ENCODE results near the gene SYNPO. TPM values are rescaled to one million over a fixed set of nuclear protein-coding genes. Genes with fewer than 3 reads are reported as not detected.

SYNPO gene
- polyA plus RNA-seq, 1 of the 3 experiments (the other 2 are of a cell fraction), result 5.1 TPM

GRCh38 chr5:150621301-150621700, 19.2 kb upstream of the SYNPO start:
- Histone ChIP-seq H3K27ac (ENCODE audit: low read depth in 2 of 2, low read length in 1 of 2) (peak overlapping the region in 1 of 2 experiments; percentile 36; a peak in 1 of 4 replicates), H3K4me1 (ENCODE audit: control insufficient read depth in 1 of 2, insufficient read depth in 2 of 2, low read depth in 1 of 2, low read length in 1 of 2) (peaks cover 9 to 73% of the 10 kb centered on the region in 2 experiments; a peak in 3 of 4 replicates), H3K9ac (no peak overlapping the region), H3K36me3 (replicated peaks in 1 of 2; ENCODE audit: control insufficient read depth in 1 of 2, insufficient read depth in 2 of 2, low read length in 1 of 2) (peaks cover 0 to 13% of the 10 kb centered on the region in 2 experiments), H3K4me3 (ENCODE audit: low read depth in 2 of 2, low read length in 1 of 2) (no peak overlapping the region), H3K27me3 (ENCODE audit: insufficient read depth) (no peaks in the 10 kb centered on the region), H3K9me2 (no peaks in the 10 kb centered on the region), H3K4me2 (no peak overlapping the region), H4K20me1 (ENCODE audit: insufficient read depth) (no peaks in the 10 kb centered on the region), H3K79me2 (ENCODE audit: insufficient read depth) (no peaks in the 10 kb centered on the region), H3K9me3 (no peaks in the 10 kb centered on the region), H2AFZ (ENCODE audit: low read depth) (no peak overlapping the region), H3F3A (replicated peaks; ENCODE audit: insufficient read depth) (no peaks in the 10 kb centered on the region)
- DNase-seq, result no peak
- WGBS (ENCODE audit: low lambda C conversion rate), result 92% methylated on average over 5 of the region's 5 CpGs
- ChIA-PET POLR2A (interaction anchor here (1.3 kb wide), 1 partner anchor 41 kb away, joined by 3 read pairs; no protein-coding TSS in a partner anchor), CTCF (interaction anchor here (0.7 to 4.4 kb wide), 3 partner anchors 32 to 225 kb away, joined by 3 to 14 read pairs (median 3); partner anchors contain the start of gene IRGM)
- TF ChIP-seq RCOR1 (IDR thresholded peaks at IDR 0.05; ENCODE audit: low read length) (no peak), EZH2phosphoT487 (IDR thresholded peaks at IDR 0.05; ENCODE audit: borderline replicate concordance, low read depth) (no peak), RAD21 (IDR thresholded peaks at IDR 0.05; ENCODE audit: low read length) (no peak), FOXJ3 (CRISPR knock-in tag; IDR thresholded peaks at IDR 0.05) (no peak), GATA2 (CRISPR knock-in tag; IDR thresholded peaks at IDR 0.05) (no peak), TCF12 (IDR thresholded peaks at IDR 0.05) (no peak), RXRA (IDR thresholded peaks at IDR 0.05; ENCODE audit: borderline replicate concordance, low read depth) (no peak)
- TF ChIP-seq, protein P1, sequence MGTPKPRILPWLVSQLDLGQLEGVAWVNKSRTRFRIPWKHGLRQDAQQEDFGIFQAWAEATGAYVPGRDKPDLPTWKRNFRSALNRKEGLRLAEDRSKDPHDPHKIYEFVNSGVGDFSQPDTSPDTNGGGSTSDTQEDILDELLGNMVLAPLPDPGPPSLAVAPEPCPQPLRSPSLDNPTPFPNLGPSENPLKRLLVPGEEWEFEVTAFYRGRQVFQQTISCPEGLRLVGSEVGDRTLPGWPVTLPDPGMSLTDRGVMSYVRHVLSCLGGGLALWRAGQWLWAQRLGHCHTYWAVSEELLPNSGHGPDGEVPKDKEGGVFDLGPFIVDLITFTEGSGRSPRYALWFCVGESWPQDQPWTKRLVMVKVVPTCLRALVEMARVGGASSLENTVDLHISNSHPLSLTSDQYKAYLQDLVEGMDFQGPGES (IDR thresholded peaks at IDR 0.05; ENCODE audit: low read depth, low read length), result no peak
- TF ChIP-seq, protein P2, sequence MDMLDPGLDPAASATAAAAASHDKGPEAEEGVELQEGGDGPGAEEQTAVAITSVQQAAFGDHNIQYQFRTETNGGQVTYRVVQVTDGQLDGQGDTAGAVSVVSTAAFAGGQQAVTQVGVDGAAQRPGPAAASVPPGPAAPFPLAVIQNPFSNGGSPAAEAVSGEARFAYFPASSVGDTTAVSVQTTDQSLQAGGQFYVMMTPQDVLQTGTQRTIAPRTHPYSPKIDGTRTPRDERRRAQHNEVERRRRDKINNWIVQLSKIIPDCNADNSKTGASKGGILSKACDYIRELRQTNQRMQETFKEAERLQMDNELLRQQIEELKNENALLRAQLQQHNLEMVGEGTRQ (IDR thresholded peaks at IDR 0.05; ENCODE audit: borderline replicate concordance, low read depth, low read length), result no peak
- TF ChIP-seq, protein P3, sequence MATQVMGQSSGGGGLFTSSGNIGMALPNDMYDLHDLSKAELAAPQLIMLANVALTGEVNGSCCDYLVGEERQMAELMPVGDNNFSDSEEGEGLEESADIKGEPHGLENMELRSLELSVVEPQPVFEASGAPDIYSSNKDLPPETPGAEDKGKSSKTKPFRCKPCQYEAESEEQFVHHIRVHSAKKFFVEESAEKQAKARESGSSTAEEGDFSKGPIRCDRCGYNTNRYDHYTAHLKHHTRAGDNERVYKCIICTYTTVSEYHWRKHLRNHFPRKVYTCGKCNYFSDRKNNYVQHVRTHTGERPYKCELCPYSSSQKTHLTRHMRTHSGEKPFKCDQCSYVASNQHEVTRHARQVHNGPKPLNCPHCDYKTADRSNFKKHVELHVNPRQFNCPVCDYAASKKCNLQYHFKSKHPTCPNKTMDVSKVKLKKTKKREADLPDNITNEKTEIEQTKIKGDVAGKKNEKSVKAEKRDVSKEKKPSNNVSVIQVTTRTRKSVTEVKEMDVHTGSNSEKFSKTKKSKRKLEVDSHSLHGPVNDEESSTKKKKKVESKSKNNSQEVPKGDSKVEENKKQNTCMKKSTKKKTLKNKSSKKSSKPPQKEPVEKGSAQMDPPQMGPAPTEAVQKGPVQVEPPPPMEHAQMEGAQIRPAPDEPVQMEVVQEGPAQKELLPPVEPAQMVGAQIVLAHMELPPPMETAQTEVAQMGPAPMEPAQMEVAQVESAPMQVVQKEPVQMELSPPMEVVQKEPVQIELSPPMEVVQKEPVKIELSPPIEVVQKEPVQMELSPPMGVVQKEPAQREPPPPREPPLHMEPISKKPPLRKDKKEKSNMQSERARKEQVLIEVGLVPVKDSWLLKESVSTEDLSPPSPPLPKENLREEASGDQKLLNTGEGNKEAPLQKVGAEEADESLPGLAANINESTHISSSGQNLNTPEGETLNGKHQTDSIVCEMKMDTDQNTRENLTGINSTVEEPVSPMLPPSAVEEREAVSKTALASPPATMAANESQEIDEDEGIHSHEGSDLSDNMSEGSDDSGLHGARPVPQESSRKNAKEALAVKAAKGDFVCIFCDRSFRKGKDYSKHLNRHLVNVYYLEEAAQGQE (IDR thresholded peaks at IDR 0.05; ENCODE audit: low read depth, low read length), result no peak

- no peak overlapping the region for H3K4me2 ChIP-seq
- no peak overlapping the region for H3K4me3 ChIP-seq (ENCODE audit: low read depth in 2 of 2, low read length in 1 of 2)
- CTCF ChIA-PET, result interaction anchor here (0.7 to 1.1 kb wide), 2 partner anchors 48 to 224 kb away, joined by 3 read pairs; partner anchors contain the start of gene IRGM
- H3K36me3 ChIP-seq (replicated peaks in 1 of 2; ENCODE audit: control insufficient read depth in 1 of 2, insufficient read depth in 2 of 2, low read length in 1 of 2), result peaks cover 0 to 13% of the 10 kb centered on the region in 2 experiments
- WGBS (ENCODE audit: low lambda C conversion rate), result 100% methylated on average over 1 of the region's 2 CpGs
- DNase-seq, result no peak
- H3K79me2 ChIP-seq (ENCODE audit: insufficient read depth), result no peaks in the 10 kb centered on the region
- POLR2A ChIA-PET, result no interaction called here
- no peak for TF ChIP-seq CHD2 (IDR thresholded peaks at IDR 0.05; ENCODE audit: low read length, partially characterized antibody)
- TF ChIP-seq EP300 (IDR thresholded peaks at IDR 0.05; ENCODE audit: borderline replicate concordance in 1 of 2, low read depth in 1 of 2, low read length in 1 of 2), result no peak
- TF ChIP-seq GATA2 (CRISPR knock-in tag; IDR thresholded peaks at IDR 0.05), result no peak
- no peak for TF ChIP-seq TCF12 (IDR thresholded peaks at IDR 0.05)
- TF ChIP-seq, protein P2 (IDR thresholded peaks at IDR 0.05; ENCODE audit: borderline replicate concordance, low read depth, low read length), result no peak
- H2AFZ ChIP-seq (ENCODE audit: low read depth), result no peak overlapping the region
- H4K20me1 ChIP-seq (ENCODE audit: insufficient read depth), result no peaks in the 10 kb centered on the region
- H3K9ac ChIP-seq, result no peak overlapping the region
- peaks cover 9 to 75% of the 10 kb centered on the region in 2 experiments; a peak in 2 of 4 replicates for H3K4me1 ChIP-seq (ENCODE audit: control insufficient read depth in 1 of 2, insufficient read depth in 2 of 2, low read depth in 1 of 2, low read length in 1 of 2)
- H3K9me2 ChIP-seq, result no peaks in the 10 kb centered on the region
- H3K9me3 ChIP-seq, result no peaks in the 10 kb centered on the region
- no peaks in the 10 kb centered on the region for H3F3A ChIP-seq (replicated peaks; ENCODE audit: insufficient read depth)
- H3K27me3 ChIP-seq (ENCODE audit: insufficient read depth), result no peaks in the 10 kb centered on the region
- H3K27ac ChIP-seq (ENCODE audit: low read depth in 2 of 2, low read length in 1 of 2), result peak overlapping the region in 1 of 2 experiments; percentile 51; a peak in 1 of 4 replicates
These were observed 18.3 kb upstream of the SYNPO start for GRCh38 chr5:150622157-150622556.

Measured in SK-N-SH (cell line).